NCI-H1092 treated with DMSO at 0.1 percent for 48 hours (cell line): ENCODE measurements around the gene ASB15.

Source experiments
- DNase-seq: peaks from one replicate; lab custom pipeline; 2025; lab: John Stamatoyannopoulos, UW

The ASB15 gene

GRCh38 chr7:123635551-123636359 lies 34.1 kb downstream of the ASB15 start:
- peak; percentile 45 for DNase-seq

GRCh38 chr7:123637203-123637602 lies 35.6 kb downstream of the ASB15 start:
- DNase-seq, result no peak

- no peak for DNase-seq
Measured at GRCh38 chr7:123637878-123638277, 36.3 kb downstream of the ASB15 start.

GRCh38 chr7:123639631-123640030 lies 38.0 kb downstream of the ASB15 start:
- no peak for DNase-seq

DNA sequence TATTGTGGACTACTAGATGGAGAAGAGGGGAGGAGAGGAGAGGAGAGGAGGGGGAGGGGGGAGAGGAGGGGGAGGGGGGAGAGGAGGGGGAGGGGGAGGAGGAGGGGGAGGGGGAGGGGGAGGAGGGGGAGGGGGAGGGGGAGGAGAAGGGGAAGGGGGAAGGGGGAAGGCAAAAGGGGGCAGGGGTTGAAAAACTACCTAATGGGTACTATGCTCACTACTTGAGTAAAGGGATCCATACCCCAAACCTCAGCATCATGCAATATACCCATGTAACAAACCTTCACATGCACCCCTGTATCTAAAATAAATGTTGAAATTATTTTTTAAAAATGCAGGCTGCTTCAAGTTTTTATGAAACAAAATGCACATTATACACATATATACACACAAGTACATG lies 39.0 kb downstream of the ASB15 start:
- DNase-seq, result no peak

DNA sequence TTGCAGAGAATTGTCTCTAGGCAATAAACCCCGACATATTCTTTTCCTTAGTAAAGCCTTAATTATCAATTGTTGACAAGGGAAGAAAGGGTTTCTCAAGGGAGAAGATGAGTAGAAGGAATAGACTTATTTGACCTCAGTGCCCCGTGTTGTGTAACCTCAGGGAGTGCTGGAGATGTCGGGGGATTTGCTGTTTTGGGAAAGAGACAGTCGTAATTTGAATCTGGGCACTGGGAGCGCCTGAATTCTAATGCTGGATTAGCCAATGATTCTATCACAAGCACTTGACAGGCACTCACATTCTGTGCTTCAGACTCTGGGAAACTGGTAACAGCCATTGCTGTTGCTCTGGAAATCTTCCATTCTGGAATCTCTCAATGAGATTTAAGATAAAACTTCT lies 40.3 kb downstream of the ASB15 start:
- no peak for DNase-seq

- peak; percentile 44 for DNase-seq
Measured at GRCh38 chr7:123643495-123644441, 42.1 kb downstream of the ASB15 start.

GRCh38 chr7:123645516-123645915 lies 43.9 kb downstream of the ASB15 start:
- DNase-seq, result no peak

DNA sequence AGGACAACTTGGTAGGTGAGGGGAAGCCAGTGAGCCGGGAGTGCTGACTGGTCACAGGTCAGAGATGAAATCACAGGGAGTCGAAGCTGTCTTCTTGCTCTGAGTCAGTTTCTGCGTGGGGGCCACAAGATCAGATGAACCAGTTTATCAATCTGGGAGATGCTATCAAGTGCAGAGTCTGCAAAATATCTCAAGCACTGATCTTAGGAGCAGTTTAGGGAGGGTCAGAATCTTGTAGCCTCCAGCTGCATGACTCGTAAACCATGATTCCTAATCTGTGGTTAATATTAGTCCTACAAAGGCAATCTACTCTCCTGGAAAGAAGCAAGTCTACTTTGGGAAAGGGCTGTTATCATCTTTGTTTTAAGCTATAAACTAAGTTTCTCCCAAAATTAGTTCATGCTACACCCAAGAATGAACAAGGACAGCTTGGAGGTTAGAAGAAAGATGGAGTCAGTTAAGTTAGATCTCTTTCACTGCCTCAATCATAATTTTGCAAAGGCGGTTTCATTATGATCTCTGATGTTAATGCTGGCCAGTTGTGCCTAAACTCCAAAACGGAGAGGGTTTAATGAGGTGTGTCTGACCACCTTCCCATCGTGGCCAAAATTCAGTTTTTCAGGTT lies 45.6 kb downstream of the ASB15 start:
- DNase-seq, result no peak

- DNase-seq, result no peak
Measured at GRCh38 chr7:123649964-123650363, 48.3 kb downstream of the ASB15 start.

GRCh38 chr7:123650595-123650994 lies 49.0 kb downstream of the ASB15 start:
- no peak for DNase-seq

DNA sequence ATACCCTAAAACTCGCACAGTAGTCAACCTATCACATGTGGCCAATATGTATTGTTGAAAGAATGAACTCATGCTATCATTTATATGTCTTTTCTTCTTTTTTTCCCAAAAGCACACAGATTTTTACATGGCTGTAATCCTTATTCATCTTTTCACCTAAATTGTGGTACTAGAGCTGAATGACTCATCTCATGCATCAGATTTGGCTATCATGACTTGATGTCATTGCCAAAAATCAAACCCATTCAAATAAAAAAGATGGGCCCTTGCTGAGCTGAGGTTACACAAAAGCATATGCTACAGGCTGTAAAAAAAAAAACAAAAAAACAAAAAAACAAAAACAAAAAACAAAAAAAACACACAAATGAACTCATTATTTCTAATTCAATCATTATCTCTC lies 50.8 kb downstream of the ASB15 start:
- no peak for DNase-seq

DNA sequence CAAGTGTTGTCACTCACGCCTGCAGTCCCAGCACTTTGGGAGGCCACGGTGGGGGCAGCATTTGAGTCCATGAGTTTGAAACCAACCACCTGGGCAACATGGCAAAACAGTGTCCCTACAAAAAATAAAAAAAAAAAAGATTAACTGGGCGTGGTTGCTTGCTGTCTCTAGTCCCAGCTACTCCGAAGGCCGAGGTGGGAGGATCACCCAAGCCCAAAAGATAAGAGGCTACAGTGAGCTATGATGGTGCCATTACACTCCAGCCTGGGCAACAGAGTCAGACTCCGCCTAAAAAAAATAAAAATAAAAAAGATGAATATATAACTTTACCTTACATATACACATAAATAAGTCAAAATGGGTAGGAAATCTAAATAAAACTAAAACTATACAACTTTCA lies 51.5 kb downstream of the ASB15 start:
- no peak for DNase-seq

- DNase-seq, result no peak
Measured at GRCh38 chr7:123655614-123656013, 54.0 kb downstream of the ASB15 start, which contains the start of gene LMOD2. TSS of gene LMOD2 (plus strand) at chr7:123655866. CDS start at chr7:123655964, 98 bp downstream.

DNA sequence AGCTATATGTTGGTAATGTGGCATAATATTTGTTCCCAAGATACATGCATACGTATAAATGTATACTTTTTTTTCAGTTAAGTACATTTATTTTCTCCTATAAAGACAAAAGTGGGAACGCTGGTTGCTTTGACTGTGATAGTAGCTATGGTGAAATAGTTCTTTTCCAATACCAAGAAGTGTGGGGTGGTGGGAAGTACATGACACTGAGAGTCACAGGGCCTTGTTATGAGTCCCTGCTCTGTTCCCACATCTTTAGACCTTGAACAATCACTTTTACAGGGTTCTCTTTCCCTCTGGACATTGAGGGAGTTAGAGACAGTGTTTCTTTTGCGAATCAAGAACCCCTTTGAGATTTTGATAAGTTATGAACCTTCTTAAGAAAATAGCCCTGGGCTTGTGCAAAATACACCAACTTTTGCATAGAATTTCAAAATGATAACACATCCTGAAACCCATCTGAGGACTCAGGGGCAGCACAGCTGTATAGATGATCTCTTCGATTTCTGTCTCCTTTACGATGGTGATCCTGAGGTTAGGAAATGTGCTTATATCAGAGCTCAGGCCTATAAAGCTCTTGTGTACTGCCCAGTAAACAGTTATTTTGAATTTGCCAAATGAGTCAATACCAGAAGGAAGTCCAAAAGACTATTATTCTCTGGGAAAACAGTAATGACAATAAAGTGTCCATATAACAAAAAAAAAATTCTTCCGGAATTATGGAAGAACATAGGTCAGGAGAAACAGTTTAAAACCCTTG lies 55.1 kb downstream of the ASB15 start:
- no peak for DNase-seq

- no peak for DNase-seq
Measured at GRCh38 chr7:123657304-123657685, 55.7 kb downstream of the ASB15 start.

GRCh38 chr7:123658023-123658422 lies 56.4 kb downstream of the ASB15 start:
- DNase-seq, result no peak

DNA sequence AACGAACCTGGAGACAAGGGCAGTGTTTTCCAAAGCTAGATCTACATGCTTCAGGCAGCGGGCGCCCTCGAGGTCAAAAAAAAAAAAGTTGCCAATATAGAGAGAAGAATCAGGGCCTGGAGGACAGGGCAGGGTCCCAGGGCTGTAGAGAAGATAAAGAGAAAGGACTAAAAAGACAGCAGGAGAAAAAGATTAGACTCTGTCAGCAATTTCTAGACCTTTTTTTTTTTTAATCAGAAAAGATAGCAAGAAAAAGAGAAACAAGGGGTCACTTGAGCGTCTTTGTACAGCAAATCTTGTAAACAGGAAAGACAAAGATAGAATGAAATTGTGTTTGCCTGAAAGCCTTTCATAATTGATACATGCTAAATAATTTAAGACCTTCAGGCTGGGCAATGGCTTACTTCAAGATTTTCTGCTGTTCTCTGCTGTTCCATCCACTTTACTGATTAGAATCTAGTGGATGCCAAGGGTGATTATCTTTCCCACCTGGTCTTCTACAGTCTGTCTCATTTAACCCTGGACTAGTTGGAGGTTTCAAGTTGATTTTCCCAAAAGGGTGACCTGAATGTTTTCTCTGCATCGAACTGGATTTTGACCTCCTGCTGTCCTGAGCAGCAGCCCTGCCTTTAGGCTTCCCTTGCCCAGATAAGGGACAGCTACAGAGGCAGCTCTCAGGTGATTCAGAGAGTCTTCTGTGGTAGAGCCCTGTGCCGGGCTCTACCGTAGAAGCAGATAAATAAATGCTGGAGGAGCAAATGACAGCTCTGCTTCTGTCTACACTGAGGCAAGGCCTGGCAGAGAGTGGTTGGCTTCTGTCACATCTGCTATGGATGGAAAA lies 59.1 kb downstream of the ASB15 start:
- no peak for DNase-seq

DNA sequence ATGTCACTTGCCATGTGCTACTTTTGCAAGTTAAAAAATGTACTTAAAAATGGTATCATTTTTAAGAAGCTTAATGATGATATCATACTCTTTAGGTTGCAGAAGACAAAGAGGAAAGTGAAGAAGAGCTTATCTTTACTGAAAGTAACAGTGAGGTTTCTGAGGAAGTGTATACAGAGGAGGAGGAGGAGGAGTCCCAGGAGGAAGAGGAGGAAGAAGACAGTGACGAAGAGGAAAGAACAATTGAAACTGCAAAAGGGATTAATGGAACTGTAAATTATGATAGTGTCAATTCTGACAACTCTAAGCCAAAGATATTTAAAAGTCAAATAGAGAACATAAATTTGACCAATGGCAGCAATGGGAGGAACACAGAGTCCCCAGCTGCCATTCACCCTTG lies 60.1 kb downstream of the ASB15 start:
- no peak for DNase-seq

- no peak for DNase-seq
Measured at GRCh38 chr7:123662293-123662692, 60.7 kb downstream of the ASB15 start.

- no peak for DNase-seq
Measured at GRCh38 chr7:123662755-123663154, 61.1 kb downstream of the ASB15 start.
